GM21717 (cell line): ENCODE measurements around the gene RELN.

Experiments used
- ATAC-seq: cut with Tn5 transposase; IDR thresholded peaks from one replicate; pipeline ENCODE4 v1.9.1; 2021; ENCODE audit warnings: mild to moderate bottlenecking, moderate library complexity; ENCODE audit not compliant: unreplicated experiment

RELN gene

DNA sequence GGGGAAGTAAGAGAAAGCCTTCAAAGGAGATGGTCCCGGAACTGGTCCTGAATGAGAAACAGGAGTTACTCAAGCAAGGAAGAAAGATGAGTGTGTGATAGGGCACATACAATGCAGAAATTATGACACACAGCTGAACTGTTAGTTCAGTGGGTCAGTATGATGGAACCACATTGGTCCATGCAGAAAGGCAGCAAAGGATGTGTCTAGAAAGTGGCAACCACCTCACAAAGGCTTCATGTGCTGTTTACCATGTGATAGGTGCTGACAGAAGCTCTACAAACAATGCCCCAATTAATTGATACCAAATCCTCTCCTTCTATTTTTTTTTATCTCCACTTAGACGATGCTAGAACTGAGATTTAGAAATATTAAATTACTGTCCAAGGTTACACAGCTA is 258.3 kb downstream of the RELN start:
- no peak for ATAC-seq

DNA sequence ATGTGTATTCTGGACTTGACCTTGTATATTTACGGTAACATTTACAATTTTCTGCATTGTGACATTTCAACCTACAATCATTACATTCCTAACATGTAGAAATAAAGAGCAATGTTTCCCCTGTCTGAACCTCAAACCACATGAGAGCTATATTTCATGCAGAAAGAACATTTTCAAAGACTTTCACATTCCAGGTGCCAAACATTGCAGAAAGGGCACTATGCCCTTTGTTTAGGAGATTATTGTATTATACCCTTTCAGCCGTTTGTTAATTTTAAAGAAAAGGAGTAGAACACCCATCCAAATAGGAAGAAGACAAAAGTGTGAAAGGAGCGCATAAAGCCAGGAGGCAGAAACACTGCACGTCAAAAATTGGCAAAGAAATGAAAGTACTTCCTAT is 260.4 kb downstream of the RELN start:
- ATAC-seq, result no peak

DNA sequence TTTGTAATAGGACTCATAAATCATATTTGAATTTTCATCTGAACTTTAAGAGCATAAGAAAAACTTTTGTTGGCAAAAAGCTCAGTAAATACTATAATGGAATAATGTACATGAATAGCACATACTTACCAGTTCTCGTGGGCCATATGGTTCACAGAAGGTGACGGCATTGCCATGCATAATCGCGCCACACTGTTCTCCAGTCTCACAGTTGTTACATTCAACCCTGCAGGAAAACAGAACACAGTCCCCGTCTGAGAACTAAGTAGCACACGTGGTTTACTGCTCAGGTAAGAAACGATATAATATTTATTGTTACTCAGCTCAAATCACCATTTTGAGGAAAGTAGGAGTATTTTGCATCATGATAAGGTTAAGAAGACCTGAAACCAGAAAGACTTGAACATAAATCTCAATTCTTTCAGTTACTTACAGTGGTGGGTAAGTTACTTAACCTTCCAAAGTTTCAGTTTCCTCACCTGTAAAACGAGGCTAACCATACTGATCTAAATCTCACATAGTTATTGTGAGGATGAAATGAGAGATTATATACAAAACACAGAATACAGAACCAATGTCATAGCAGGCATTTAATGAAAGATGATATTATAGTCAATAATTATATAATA is 261.4 kb downstream of the RELN start:
- no peak for ATAC-seq

DNA sequence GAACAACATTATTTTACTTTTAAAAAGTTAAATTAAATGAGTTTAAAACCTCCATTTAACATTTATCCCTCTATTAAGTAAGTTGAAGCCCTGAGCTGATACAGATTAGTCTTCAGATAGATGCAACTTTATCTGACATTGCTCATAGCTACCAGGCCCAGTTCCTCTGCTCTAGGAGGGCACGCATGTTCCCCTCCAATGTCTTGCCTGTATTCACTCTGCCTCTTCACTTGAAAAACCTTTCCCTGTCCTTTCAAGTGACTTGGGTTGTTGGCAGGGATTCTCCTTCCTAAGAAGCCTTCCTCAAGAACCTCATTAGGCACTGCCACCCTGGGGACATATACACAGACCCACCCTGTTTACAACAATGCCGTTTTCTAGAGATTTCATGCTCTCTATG is 270.4 kb downstream of the RELN start:
- ATAC-seq, result no peak

DNA sequence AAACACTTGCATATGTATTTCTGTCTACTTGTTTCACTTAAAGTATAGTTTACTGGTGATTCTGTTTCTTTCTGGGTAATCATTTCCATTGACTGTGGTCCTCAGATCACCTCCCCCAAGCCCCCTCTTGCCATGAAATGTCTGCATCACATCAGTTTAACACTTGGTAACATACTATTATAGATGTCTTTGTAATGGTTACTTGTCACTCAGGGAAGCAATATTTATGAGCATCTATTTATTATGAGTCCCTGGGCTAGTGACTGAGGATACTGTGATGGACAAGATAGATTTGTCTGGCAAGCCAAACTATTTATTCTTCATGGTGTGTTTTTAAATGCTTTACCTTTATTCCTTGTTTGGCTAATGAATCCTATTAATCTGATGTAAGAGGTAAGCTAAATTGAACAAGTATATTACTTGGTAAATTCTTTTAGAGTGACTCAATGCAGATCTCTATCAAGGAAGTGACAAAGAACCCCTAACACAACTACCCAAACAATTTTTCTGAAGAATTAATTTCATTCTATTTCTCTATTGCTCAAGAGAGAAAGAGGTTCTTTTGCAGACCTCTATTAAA is 270.9 kb downstream of the RELN start:
- ATAC-seq, result no peak

DNA sequence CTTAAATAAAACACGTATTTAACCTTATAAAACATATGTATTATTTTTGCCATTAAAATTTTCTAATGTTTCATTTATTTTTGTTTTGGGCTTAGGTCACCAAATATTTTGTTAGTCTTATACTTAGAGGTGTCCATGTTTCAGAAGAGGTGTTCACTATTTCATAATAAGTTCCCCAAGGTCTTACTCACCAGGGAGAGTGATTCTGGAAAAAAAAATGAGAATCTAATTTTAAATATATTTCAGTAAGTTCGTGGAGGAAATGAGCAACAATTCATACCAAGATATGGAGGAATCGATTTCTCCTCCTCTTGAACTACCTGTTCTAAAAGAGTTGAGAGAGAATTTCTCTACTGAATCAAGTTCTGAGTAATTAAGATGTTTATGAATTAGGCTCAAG is 271.9 kb downstream of the RELN start:
- ATAC-seq, result no peak

DNA sequence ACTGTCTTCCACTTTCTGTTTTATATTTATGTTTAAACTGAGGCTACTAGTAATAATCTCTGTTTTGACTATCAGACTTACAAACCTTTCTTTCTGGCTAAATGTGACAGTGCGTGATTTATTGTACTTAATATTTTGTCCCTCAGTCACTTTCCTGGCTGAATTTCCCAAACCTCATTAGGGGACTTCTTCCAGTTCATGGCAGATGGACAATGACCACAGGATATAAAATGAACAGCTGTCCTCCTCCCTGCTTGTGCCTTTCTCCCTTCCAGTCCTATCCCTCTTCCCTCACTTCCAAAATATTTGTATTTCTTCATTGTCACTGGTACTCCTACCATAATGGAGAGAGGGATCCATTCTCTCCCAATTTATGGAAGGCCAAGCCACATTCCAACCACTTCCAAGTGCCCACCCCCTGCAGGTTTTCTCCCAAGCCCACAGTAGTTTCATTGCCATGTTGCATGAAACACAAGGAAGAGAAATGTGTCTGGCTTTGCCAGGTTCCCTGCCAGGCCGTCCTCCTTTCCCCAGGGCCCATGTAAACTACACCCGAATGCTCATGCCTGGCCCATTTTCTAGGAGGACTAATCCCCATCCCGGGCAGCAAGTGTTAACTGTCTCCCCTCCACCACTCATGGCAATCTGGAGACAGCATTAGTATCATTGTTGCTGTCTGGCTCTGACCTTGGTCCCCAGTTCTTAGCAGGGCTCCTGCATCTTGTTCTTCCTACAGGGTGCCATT is 273.9 kb downstream of the RELN start:
- ATAC-seq, result no peak

DNA sequence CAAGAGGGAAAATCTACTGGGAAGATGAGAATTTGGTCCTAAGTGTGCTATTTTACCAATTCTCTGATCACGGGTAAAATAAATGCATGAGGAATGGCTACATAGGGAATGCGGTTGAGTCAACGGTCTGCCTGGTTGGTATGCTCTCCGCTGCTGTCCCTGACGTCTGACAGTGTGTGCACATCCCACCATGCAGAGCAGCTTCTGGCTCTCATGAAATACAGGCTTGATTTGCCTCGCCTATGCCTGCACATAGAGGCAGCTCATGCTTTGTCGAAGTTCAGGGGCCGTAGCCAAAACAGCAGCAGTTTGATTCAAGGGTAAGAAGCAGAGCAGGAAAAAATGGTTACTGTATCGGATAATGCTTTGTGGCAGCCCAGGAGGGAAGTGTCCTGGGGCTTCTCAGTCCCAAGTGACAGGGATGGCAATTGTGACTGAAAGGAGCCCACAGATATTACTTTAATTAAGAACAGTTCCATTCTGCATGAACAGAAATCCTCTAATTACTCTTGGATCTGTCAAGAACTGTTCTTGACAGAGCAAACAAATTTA is 275.0 kb downstream of the RELN start:
- no peak for ATAC-seq

DNA sequence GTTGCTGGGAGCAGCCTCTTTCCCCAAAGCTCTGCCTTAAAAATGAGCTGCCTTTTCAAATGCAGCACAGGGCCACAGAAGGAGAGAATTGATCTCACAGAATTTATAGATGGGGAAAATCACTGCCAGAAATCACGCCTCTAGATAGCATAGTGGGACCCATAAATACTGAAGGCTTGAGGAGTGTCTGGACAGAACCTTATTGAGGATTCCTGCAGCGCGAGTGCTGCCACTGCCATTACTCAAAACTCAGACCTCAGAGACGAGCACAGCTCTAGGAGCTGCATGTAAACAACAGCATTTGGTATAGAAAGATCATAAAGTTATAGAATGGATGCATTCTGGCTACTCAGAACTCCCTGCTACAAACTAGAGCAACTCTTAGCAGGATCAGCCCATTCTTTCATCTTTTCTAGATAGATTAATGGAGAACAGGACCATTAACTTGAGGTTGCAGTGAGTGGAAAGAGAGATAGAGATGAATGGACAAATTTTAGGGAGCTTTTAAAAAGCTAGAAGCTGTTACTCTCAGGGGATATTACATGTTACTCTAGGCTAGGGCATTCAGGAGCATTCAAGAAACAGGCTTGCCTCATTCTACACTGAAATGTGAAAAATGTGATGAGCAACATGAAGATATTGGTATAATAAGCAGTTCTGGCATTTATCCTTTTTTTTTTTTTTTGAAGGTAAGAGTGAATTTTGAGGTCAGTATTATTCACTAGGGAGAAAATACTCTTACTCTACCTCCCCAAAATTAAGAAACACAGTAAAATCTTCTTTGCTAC is 276.3 kb downstream of the RELN start:
- ATAC-seq, result no peak

DNA sequence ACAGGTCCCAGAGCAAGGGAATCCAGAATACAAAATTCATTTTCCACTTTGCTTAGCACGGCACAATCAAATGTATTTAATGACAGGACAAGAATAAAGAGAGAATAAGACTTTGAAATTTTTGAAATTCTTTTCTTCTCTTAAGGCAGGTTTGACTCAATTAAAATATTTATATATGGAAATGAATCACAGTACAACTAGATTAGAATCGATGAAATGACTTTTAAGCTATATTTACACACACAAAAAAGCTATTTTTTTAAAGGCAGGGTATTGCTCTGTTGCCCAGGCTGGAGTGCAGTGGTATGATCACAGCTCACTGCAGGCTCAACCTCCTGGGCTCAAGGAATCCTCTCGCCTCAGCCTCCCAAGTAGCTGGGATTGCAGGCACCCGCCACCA is 278.0 kb downstream of the RELN start:
- ATAC-seq, result no peak

DNA sequence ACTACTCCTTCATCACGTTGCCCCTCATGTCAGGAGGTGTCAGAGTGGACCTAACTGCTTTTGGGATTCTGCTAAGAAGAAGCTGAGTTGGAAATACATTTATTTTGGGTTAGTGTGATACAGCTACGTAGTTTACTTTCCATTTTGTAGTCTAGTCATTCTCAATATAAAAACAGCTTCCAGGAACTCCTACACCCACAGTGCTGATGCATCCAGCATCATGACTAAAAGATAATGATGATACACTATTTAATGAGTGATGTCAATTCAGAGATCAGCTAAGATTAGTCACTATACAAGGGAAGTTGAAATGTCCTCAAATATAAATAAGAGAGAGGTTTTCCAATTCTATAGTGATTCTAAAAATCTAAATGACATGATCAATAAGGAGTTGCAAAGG is 279.2 kb downstream of the RELN start:
- no peak for ATAC-seq

DNA sequence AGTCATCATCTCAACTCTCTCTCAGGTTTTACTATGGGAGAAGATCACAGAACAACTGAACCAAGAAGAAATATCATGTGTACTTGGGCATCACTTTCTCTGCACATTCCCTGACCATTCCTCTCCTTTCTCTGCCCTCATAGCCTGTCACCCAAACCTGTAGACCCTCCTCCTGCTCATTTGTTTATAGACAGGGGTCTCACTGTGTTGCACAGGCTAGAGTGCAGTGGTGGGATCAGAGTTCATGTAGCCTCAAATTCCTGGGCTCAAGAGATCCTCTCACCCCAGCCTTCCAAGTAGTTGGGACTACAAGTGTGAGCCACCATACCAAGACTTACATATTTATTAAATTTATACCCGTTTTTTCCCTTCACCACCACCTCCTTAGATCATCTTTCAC is 282.7 kb downstream of the RELN start:
- ATAC-seq, result no peak

DNA sequence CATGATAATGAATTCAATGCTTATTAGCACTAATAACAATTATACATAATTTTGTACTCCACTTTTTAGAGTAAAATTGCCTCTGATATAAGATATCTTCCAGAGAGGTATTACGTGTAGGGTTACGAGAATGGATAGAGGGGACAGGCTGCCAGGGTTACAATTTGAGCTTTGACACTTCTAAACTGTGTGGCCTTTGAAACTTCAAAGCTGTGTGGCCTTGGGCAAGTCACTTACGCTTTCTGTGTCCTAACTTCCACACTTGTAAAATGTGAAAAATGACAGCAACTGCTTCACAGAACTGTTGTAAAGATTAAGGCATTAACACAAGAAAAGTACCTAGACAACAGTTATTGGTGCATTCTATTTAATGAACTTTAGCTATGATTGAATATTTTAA is 283.9 kb downstream of the RELN start:
- no peak for ATAC-seq

DNA sequence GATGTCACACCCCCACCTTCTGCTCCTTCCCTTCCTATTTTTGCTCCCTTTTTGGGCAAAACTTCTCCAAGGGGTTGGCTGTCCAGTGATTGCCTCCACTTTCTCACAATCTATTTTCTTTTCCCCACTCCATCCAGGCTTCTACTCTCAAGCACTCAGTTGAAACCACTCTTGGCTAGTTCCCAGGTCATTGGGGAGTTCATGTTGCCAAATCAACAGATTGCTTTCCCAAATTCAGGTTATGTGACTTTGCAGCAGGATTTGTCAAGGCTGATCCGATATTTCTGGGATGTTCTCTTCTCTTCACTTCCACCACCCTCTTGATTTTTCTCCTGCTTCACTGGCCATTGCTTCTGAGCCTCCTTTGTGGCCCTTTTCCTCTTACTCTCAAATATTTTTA is 284.8 kb downstream of the RELN start:
- no peak for ATAC-seq

DNA sequence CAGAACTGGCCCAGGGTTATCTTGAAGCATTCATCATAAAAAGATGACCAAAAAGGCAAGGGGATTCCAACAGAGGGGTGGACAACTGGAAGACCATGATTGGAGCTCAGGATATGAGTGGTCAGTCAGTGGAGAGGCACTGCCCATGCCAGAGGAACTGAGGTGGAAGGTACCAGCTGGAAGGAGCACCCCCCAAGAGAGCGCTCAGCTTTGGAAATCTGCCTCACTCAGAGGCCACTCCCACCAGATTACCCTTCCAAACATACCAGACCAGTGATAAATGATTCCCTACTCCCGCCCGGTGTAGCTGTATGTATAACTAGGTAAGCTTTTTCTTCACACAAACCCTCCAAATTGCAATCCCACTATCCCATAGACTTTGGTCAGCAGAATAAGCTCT is 286.5 kb downstream of the RELN start:
- ATAC-seq, result no peak

DNA sequence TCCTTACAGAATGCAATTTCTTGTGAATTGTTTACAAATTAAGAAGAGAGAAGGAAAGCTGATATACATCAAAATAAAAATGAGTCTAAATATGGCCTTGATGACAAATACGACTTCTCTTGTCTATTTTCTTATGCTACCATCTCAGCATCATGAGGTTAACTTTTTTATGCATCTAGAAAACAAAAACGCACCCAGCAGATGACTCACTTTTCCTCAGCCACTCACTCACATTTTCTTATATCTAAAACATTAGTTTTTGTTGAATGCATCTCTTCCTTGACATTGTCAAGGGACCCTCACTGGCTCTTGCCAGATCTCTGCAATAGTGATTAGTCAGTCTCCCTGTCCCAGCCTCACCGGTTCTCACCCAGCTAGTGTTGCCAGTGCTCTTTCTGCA is 287.0 kb downstream of the RELN start:
- ATAC-seq, result no peak

DNA sequence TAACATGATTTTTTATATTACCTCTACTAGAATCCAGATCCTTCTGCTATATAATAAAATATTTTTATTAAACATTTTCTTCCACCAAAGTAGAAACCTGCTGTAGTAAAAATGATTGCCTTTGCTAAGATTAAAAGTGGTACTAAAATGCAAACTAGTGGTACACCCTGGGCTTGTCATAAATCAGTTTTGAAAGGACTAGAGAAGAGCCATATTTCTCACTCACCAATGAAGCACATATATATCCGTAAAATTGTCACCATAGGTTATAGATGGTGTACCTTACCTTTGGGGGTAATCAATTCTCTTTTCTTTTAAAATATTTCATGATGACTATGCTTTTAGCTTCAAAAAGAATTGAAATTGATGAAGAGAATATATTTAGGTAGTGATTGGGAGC is 290.4 kb downstream of the RELN start:
- ATAC-seq, result no peak

DNA sequence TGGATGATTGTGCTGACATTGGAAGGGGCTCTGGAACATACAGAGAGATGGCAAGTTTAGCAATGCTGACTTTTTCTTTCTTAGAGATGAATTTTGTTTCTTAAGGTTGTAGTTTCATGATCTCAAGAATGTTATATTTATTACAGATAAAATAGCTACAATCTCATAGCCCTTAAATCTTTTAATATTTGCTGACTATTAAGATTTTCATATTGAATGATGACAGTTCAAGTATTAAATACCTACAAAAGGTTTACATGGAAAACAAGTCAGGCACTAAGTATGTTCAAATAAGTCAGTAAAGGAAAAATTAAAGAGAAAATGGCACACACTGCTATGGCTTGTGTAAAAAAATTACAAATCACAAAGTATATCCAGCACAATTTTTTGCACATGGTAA is 291.4 kb downstream of the RELN start:
- no peak for ATAC-seq

DNA sequence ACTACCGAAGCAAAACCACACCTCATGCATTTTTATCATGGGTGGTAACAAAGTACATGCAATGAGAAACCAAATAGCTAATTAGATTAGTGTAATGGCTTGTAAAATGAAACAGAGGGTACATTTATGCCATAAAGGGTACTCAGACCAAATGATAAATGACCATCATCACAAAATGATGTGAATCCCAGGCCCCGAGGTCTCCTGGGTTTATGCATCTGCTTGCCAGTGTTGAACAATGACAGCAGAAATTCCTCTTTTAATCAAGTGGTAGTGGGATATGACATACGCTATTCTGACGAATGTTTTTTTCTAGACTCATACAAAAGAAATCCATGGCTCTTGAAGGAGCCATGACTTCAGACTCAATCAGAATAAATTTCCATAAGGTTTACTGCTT is 293.9 kb downstream of the RELN start:
- ATAC-seq, result no peak

DNA sequence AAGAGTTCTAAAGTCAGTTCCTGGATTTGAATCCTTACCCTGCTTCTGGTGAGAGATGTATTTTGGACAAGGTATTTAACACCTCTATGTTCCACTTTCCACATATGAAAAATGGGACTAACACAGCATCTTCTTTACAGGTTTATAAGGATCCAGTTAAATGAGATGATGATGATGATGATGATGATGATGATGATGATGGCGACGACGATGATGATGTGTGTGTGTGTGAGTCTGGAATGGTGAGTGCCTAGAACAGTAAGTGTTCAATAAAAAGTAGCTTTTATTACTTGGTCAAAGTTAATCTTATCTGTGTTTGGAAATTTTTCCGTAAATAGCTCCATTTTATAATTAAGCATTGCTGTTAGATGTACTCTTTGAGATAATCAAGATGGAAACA is 295.2 kb downstream of the RELN start:
- ATAC-seq, result no peak

DNA sequence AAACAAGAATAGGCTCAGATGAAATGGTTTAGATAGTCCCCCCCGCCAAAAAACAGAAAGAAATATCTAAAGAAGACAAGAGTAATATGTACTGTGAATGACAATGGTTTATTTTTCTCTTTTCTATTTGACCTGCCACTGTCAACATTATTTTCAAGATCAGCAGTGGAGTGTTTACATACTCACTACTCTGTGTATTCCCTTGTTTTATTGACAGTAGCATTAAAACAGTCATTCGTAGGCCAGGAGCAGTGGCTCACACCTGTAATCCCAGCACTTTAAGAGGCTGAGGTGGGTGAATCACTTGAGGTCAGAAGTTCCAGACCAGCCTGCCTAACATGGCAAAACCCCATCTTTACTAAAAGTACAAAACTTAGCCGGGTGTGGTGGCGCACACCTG is 298.2 kb downstream of the RELN start:
- no peak for ATAC-seq
